ENCODE results near the gene PTPRE. TPM values are rescaled to one million over a fixed set of nuclear protein-coding genes. Genes with fewer than 3 reads are reported as not detected.

The PTPRE gene
- total RNA-seq, 1 experiment from 2014 or later: 3.1 TPM

- no peak for TF ChIP-seq CREB1 (CRISPR knock-in tag; IDR thresholded peaks at IDR 0.05)
- no peak for TF ChIP-seq IRF2 (CRISPR knock-in tag; IDR thresholded peaks at IDR 0.05; ENCODE audit: borderline replicate concordance, low read depth)
- no peak for TF ChIP-seq CDX4 (CRISPR knock-in tag; IDR thresholded peaks at IDR 0.05; ENCODE audit: borderline replicate concordance)
- no peak for TF ChIP-seq ATF3 (CRISPR knock-in tag; conservative IDR thresholded peaks at IDR 0.05)
- no peak for TF ChIP-seq ZNF121 (CRISPR knock-in tag; IDR thresholded peaks at IDR 0.05)
- no peak for TF ChIP-seq AFF4 (CRISPR knock-in tag; IDR thresholded peaks at IDR 0.05; ENCODE audit: borderline replicate concordance)
- TF ChIP-seq ZNF263 (CRISPR knock-in tag; IDR thresholded peaks at IDR 0.05; ENCODE audit: low read depth): no peak
- no peak for TF ChIP-seq ELF4 (CRISPR knock-in tag; IDR thresholded peaks at IDR 0.05; ENCODE audit: low read depth)
- TF ChIP-seq ZNF532 (CRISPR knock-in tag; IDR thresholded peaks at IDR 0.05; ENCODE audit: borderline replicate concordance): no peak
- no peak for TF ChIP-seq JAZF1 (CRISPR knock-in tag; IDR thresholded peaks at IDR 0.05)
- no peak for TF ChIP-seq ARID4B (CRISPR knock-in tag; IDR thresholded peaks at IDR 0.05; ENCODE audit: borderline replicate concordance)
- TF ChIP-seq MXD4 (CRISPR knock-in tag; IDR thresholded peaks at IDR 0.05; ENCODE audit: borderline replicate concordance): no peak
- no peak for TF ChIP-seq ATF6 (CRISPR knock-in tag; IDR thresholded peaks at IDR 0.05)
- no peak for TF ChIP-seq NFE2L1 (CRISPR knock-in tag; IDR thresholded peaks at IDR 0.05)
- ATAC-seq: no peak
- POLR2A ChIA-PET: no interaction called here
- Mint-ChIP-seq H3K4me3 (no peak overlapping the region), H3K4me1 (peaks cover 4% of the 10 kb centered on the region; the same call in 1 of the 2 replicates), H3K36me3 (no peaks in the 10 kb centered on the region), H3K27me3 (ENCODE audit: low read depth) (no peaks in the 10 kb centered on the region), H3K9me3 (no peaks in the 10 kb centered on the region), H3K27ac (no peak overlapping the region)
- CTCF ChIA-PET: interaction anchor here (0.8 to 1.6 kb wide), 4 partner anchors 14 to 91 kb away, joined by 3 to 6 read pairs (median 3); partner anchors contain the start of gene PTPRE
- no peak for DNase-seq (ENCODE audit: low spot score)
Measured at GRCh38 chr10:127920306-127921074, 13.6 kb downstream of the PTPRE start.
